Right lobe of liver (tissue), 4 donors: ENCODE measurements around the gene CSTB.

ENCODE experiments used
- CTCF ChIP-seq, 4 donors: fragments of 200-600 bp in 3 of 4; fragments of 450-650 bp in 1 of 4; IDR thresholded peaks; one replicate each; pipeline versions ENCODE4 v1.5.1 to v1.8.0; 2016 to 2022; ENCODE audit warnings: antibody characterized with exemption in 4 of 4, mild to moderate bottlenecking in 2 of 4
- POLR2A ChIP-seq: fragments of 450-650 bp; IDR thresholded peaks from one replicate; pipeline ENCODE4 v1.6.1; 2017; ENCODE audit warnings: antibody characterized with exemption, mild to moderate bottlenecking
- donor health status: DM: no; HTN: no; CAD: no.
- donor health status: DM: no; HTN: no; CAD: no.
- donor health status: DM: no; HTN: yes; CAD: no.

GRCh38 chr21:43777953-43778352 lies 1.8 kb upstream of the CSTB start:
- TF ChIP-seq CTCF (IDR thresholded peaks at IDR 0.05): no peak
- TF ChIP-seq POLR2A: no peak
